ENCODE measurements around the gene KCTD13.
"Not testable (repeated sequence)": the region's sequence is repeated elsewhere in the genome, so short reads cannot be mapped to it uniquely, and the experiment has no call there.

The KCTD13 gene

GRCh38 chr16:29891525-29892457 is 34.2 kb downstream of the KCTD13 start:
- Histone ChIP-seq H3K36me3 (ENCODE audit: insufficient read depth, low read depth, low read length) (no peaks in the 10 kb centered on the region), H3K27me3 (ENCODE audit: insufficient read depth, low read length) (no peaks in the 10 kb centered on the region), H3K9ac (ENCODE audit: low read depth, low read length) (no peak overlapping the region), H3K4me1 (ENCODE audit: insufficient read depth, low read length) (no peaks in the 10 kb centered on the region), H3K4me3 (ENCODE audit: low read length) (no peak overlapping the region), H3K9me3 (ENCODE audit: insufficient read depth, low read depth, low read length) (no peaks in the 10 kb centered on the region), H3K27ac (ENCODE audit: low read length) (no peak overlapping the region)

DNA sequence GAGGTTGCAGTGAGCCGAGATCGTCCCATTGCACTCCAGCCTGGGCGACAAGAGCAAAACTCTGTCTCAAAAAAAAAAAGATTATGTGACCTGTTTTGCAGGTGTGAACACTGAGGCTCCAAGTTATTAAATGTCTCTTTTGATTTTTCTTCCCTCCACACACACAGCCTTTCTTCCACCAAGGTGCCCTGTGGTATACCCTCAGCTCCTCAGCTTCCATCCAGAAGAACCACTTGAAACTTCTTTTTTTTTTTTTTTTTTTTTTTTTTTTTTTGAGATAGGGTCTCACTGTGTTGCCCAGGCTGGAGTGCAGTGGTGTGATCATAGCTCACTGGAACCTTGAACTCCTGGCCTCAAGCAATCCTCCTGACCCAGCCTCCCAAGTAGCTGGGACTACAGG is 36.7 kb downstream of the KCTD13 start:
- H3K27ac ChIP-seq (ENCODE audit: low read length); H3K27me3 ChIP-seq (ENCODE audit: insufficient read depth, low read length); H3K36me3 ChIP-seq (ENCODE audit: insufficient read depth, low read depth, low read length); H3K9me3 ChIP-seq (ENCODE audit: insufficient read depth, low read depth, low read length); H3K4me3 ChIP-seq (ENCODE audit: low read length); H3K9ac ChIP-seq (ENCODE audit: low read depth, low read length); H3K4me1 ChIP-seq (ENCODE audit: insufficient read depth, low read length): not testable (repeated sequence)

- H3K9ac ChIP-seq (ENCODE audit: low read depth, low read length) = no peak overlapping the region
- no peaks in the 10 kb centered on the region for H3K27me3 ChIP-seq (ENCODE audit: insufficient read depth, low read length)
- H3K36me3 ChIP-seq (ENCODE audit: insufficient read depth, low read depth, low read length) = peaks cover 14% of the 10 kb centered on the region; the same call in 1 of the 2 replicates
- H3K4me3 ChIP-seq (ENCODE audit: low read length) = no peak overlapping the region
- H3K27ac ChIP-seq (ENCODE audit: low read length) = no peak overlapping the region
- no peaks in the 10 kb centered on the region for H3K9me3 ChIP-seq (ENCODE audit: insufficient read depth, low read depth, low read length)
- no peaks in the 10 kb centered on the region for H3K4me1 ChIP-seq (ENCODE audit: insufficient read depth, low read length)
Observed at GRCh38 chr16:29883987-29884386, 42.0 kb downstream of the KCTD13 start.

DNA sequence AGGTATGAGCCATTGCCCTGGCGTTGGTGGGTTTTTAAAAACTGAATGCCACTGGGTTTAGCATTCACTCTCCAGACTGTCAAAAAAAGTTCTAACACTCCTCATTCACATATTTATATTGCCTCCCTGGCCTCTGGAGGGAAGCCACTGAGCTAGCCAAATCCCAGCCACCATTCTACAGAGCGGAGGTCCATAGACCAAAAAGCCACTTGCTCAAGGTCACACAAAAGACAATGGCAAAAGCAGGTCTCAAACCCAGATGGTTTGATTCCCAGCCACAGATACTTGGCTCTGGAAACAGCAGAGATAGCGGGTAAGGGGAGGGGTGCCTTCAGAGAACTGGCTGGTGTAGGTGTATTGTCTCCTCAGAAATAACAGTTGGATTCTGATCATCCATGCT is 45.0 kb downstream of the KCTD13 start:
- Histone ChIP-seq H3K36me3 (ENCODE audit: insufficient read depth, low read depth, low read length) (peaks cover 14% of the 10 kb centered on the region; the same call in 1 of the 2 replicates), H3K9ac (ENCODE audit: low read depth, low read length) (no peak overlapping the region), H3K9me3 (ENCODE audit: insufficient read depth, low read depth, low read length) (no peaks in the 10 kb centered on the region), H3K4me3 (ENCODE audit: low read length) (no peak overlapping the region), H3K4me1 (ENCODE audit: insufficient read depth, low read length) (no peaks in the 10 kb centered on the region), H3K27me3 (ENCODE audit: insufficient read depth, low read length) (peaks cover 11% of the 10 kb centered on the region), H3K27ac (ENCODE audit: low read length) (no peak overlapping the region)

DNA sequence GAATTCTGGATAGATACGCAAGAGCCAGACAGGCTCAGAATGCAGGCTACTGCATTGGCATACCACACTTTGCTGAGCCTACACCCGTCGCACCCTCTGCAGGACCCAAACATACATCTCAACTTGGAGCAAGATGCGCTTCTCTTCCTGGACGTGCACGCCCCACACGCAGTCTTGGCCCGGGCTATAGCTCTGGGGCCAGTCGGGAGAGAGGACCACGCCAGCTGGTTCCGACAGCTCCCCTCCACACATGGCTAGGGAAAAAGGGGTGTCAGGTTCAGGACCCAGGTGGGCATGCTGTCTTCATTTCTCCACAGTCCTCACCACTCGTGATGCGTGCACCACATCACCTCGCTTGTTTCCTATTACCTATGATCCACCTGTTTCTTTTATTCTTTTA is 47.9 kb downstream of the KCTD13 start:
- no peak overlapping the region for H3K27ac ChIP-seq (ENCODE audit: low read length)
- H3K9me3 ChIP-seq (ENCODE audit: insufficient read depth, low read depth, low read length) = no peaks in the 10 kb centered on the region
- H3K4me3 ChIP-seq (ENCODE audit: low read length) = 0 out of 2 replicates have a peak overlapping the region, but pooled peaks have one; percentile 10
- peak overlapping the region; percentile 2; the same call in 1 of the 2 replicates for H3K9ac ChIP-seq (ENCODE audit: low read depth, low read length)
- H3K27me3 ChIP-seq (ENCODE audit: insufficient read depth, low read length) = peaks cover 15% of the 10 kb centered on the region
- peaks cover 5% of the 10 kb centered on the region; the same call in 1 of the 2 replicates for H3K36me3 ChIP-seq (ENCODE audit: insufficient read depth, low read depth, low read length)
- H3K4me1 ChIP-seq (ENCODE audit: insufficient read depth, low read length) = no peaks in the 10 kb centered on the region

DNA sequence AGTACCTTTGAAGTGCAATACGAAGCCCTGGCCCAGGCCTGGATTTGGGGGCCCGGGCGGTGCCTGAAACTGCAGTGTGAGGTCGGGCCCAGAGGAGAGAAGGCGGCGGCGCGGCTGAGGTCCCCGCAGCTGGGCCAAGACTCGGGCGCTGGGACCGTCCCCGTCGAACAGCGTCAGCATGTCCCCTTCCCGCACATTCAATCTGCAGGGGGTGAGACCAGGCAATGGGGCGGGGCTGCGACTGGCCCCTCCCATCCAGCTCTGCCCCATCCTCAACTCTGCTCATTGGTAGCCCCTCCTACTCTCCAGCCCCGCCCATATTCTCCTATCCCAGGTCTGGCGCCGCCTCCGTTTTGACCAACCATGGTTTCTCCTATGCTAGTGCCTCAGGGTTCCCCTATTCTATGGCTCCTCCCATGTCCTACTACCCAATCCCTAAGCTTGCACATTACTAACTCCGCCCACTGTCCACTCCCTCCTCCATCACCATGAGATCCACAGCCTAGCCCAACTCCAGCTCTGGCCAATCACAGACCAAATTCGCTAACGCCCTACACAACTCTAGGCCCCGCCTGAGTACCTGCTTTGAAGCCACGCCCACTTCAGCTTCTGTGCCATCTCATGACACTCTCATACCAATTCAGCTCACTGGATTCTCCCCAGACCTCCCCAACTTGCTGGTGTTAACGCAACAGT is 48.6 kb downstream of the KCTD13 start:
- Histone ChIP-seq H3K27ac (ENCODE audit: low read length) (no peak overlapping the region), H3K27me3 (ENCODE audit: insufficient read depth, low read length) (peaks cover 15% of the 10 kb centered on the region), H3K9me3 (ENCODE audit: insufficient read depth, low read depth, low read length) (no peaks in the 10 kb centered on the region), H3K9ac (ENCODE audit: low read depth, low read length) (peak overlapping the region; percentile 32; the same call in 1 of the 2 replicates), H3K4me1 (ENCODE audit: insufficient read depth, low read length) (no peaks in the 10 kb centered on the region), H3K4me3 (ENCODE audit: low read length) (peak overlapping the region; percentile 76), H3K36me3 (ENCODE audit: insufficient read depth, low read depth, low read length) (peaks cover 5% of the 10 kb centered on the region; the same call in 1 of the 2 replicates)

- Histone ChIP-seq H3K36me3 (ENCODE audit: insufficient read depth, low read depth, low read length) (peaks cover 5% of the 10 kb centered on the region; the same call in 1 of the 2 replicates), H3K9ac (ENCODE audit: low read depth, low read length) (peak overlapping the region; percentile 32; the same call in 1 of the 2 replicates), H3K27me3 (ENCODE audit: insufficient read depth, low read length) (peaks cover 15% of the 10 kb centered on the region), H3K27ac (ENCODE audit: low read length) (no peak overlapping the region), H3K4me1 (ENCODE audit: insufficient read depth, low read length) (no peaks in the 10 kb centered on the region), H3K9me3 (ENCODE audit: insufficient read depth, low read depth, low read length) (no peaks in the 10 kb centered on the region), H3K4me3 (ENCODE audit: low read length) (peak overlapping the region; percentile 76)
Observed at GRCh38 chr16:29876594-29877249, 49.3 kb downstream of the KCTD13 start.

DNA sequence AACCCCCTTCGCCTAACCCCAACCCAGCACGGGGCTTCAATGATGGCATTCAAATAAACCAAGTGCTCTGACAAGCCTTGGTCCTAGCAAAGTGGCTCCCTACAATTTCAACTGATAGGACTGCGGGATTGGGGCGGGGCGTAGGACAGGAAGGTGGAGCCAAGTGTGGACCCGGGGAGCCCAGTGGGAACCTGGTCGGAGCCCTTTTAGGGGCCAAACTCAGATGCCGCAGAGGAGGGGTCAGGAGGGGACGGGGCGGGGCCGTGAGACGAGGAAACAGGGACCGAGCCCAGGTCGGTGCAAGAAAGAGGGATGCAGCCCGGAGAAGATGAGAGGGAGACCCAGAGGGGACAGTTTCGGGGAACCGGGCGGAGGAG is 49.8 kb downstream of the KCTD13 start:
- H3K27me3 ChIP-seq (ENCODE audit: insufficient read depth, low read length) = peaks cover 15% of the 10 kb centered on the region
- no peaks in the 10 kb centered on the region for H3K9me3 ChIP-seq (ENCODE audit: insufficient read depth, low read depth, low read length)
- H3K27ac ChIP-seq (ENCODE audit: low read length) = no peak overlapping the region
- H3K4me3 ChIP-seq (ENCODE audit: low read length) = peak overlapping the region; percentile 76
- H3K4me1 ChIP-seq (ENCODE audit: insufficient read depth, low read length) = no peaks in the 10 kb centered on the region
- peaks cover 9% of the 10 kb centered on the region; the same call in 1 of the 2 replicates for H3K36me3 ChIP-seq (ENCODE audit: insufficient read depth, low read depth, low read length)
- H3K9ac ChIP-seq (ENCODE audit: low read depth, low read length) = no peak overlapping the region

DNA sequence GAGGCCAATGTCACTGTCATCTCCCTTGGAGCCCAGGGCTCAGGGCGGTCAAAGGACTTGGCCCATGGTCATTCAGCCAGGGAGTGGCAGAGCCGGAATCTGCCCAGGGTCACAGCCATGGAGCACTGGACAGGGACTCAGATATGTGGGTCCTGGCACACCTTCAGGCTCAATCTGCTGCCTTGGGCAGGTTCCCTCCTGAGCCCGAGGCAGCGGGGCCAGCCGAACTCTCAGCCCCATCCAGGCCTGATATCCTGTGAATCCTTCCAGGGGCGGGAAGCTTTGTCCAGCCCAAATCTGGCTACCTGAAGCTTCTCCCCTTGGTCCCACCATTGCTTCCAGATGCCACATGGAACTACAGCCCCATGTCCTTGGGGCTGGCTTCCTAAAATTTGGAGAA is 50.8 kb downstream of the KCTD13 start:
- no peaks in the 10 kb centered on the region for H3K4me1 ChIP-seq (ENCODE audit: insufficient read depth, low read length)
- no peak overlapping the region for H3K4me3 ChIP-seq (ENCODE audit: low read length)
- H3K27me3 ChIP-seq (ENCODE audit: insufficient read depth, low read length) = peaks cover 15% of the 10 kb centered on the region
- H3K36me3 ChIP-seq (ENCODE audit: insufficient read depth, low read depth, low read length) = peaks cover 10% of the 10 kb centered on the region; the same call in 1 of the 2 replicates
- H3K27ac ChIP-seq (ENCODE audit: low read length) = no peak overlapping the region
- no peaks in the 10 kb centered on the region for H3K9me3 ChIP-seq (ENCODE audit: insufficient read depth, low read depth, low read length)
- no peak overlapping the region for H3K9ac ChIP-seq (ENCODE audit: low read depth, low read length)

DNA sequence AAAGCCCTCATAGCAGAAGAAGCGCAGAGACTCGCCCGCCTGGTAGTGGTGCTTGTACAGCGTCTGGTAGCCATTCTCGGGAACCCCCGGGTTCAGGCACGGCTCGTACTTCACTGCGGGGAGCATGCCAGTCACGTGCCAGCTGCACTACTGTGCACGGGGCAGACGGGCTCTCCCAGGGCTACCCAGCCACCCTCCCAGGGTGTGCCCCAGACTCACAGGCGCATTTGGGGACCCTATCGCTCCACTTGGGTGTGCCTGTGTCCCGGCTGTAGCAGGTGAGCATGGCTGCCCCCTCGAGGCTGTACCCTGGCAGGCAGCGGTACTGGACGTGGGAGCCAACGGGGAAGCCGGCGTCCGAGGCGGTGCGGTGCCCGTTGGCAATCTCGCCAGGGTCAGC is 52.7 kb downstream of the KCTD13 start:
- Histone ChIP-seq H3K27ac (ENCODE audit: low read length) (no peak overlapping the region), H3K4me1 (ENCODE audit: insufficient read depth, low read length) (no peaks in the 10 kb centered on the region), H3K4me3 (ENCODE audit: low read length) (no peak overlapping the region), H3K9ac (ENCODE audit: low read depth, low read length) (no peak overlapping the region), H3K9me3 (ENCODE audit: insufficient read depth, low read depth, low read length) (no peaks in the 10 kb centered on the region), H3K36me3 (ENCODE audit: insufficient read depth, low read depth, low read length) (0 out of 2 replicates have a peak, but pooled peaks cover 5% of the 10 kb centered on the region), H3K27me3 (ENCODE audit: insufficient read depth, low read length) (peaks cover 15% of the 10 kb centered on the region)

DNA sequence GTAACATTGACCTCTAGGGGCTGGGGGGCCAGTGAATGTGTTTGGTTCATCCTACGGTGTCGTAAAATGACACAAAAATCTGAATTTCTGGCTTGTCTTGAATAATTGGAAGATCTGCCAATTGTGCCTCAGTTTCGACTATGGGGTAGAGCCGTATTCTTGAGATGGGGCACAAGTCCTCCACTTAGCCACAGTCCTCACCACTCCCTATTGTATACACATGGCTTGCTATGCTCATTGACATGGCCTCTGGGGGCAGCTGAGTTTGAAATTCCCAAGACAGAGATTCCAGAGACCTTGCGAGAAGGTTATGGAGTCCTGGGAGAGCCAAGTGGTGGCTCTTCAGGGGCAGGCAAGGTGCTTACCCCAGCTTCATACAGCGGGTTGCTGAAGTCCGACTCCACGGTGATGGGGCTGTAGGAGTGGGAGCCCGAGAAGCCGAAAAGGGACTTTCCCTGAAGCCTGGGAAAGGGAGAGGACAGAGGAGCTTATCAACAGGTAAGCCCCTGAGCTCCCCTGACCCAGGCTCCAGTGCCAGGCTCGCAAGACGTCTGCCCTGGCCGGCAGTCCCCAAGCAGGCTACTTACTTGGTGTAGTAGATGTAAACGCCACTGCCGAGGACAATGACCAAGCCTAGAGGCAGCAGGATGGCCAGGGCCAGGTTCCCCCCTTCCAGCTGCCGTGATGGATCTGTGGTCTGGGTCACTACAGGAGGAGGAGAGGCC is 54.0 kb downstream of the KCTD13 start:
- Histone ChIP-seq H3K9ac (ENCODE audit: low read depth, low read length) (no peak overlapping the region), H3K4me1 (ENCODE audit: insufficient read depth, low read length) (no peaks in the 10 kb centered on the region)

More for the DNA sequence above, 54.0 kb downstream of the KCTD13 start:
- Histone ChIP-seq H3K36me3 (ENCODE audit: insufficient read depth, low read depth, low read length) (0 out of 2 replicates have a peak, but pooled peaks cover 5% of the 10 kb centered on the region), H3K4me3 (ENCODE audit: low read length) (no peak overlapping the region), H3K27ac (ENCODE audit: low read length) (no peak overlapping the region), H3K9me3 (ENCODE audit: insufficient read depth, low read depth, low read length) (no peaks in the 10 kb centered on the region), H3K27me3 (ENCODE audit: insufficient read depth, low read length) (peaks cover 13% of the 10 kb centered on the region)
